Central memory CD8-positive, alpha-beta T cell (primary cell): Measurements from ENCODE around the gene KCNMB3.
"Not testable (repeated sequence)": the region's sequence is repeated elsewhere in the genome, so short reads cannot be mapped to it uniquely, and the experiment has no call there.

ENCODE experiments used
- ATAC-seq: fragments of 150-1000 bp; cut with Tn5 transposase; replicated peaks from 2 replicates; pipeline ENCODE4 v1.10.0; 2022; ENCODE audit warnings: mild to moderate bottlenecking, moderate FRiP score, moderate number of reproducible peaks; ENCODE audit not compliant: poor library complexity, severe bottlenecking; ENCODE audit errors: extremely low read depth
- DNase-seq, 2 donors: peaks; one replicate each; pipeline ENCODE4 v3.0.0; 2021; ENCODE audit warnings: low spot score in 2 of 2
- H3K27ac Mint-ChIP-seq: one replicate; pipeline ENCODE4 v1.8.0; 2022; ENCODE audit warnings: low read depth, mild to moderate bottlenecking, moderate library complexity, mixed read lengths
- H3K27me3 Mint-ChIP-seq: one replicate; pipeline ENCODE4 v1.8.0; 2022; ENCODE audit warnings: mixed read lengths
- H3K36me3 Mint-ChIP-seq: one replicate; pipeline ENCODE4 v1.8.0; 2022; ENCODE audit warnings: mild to moderate bottlenecking, moderate library complexity, mixed read lengths; ENCODE audit not compliant: insufficient read depth
- H3K4me1 Mint-ChIP-seq: one replicate; pipeline ENCODE4 v1.8.0; 2022; ENCODE audit warnings: mixed read lengths
- H3K4me3 Mint-ChIP-seq: one replicate; pipeline ENCODE4 v1.8.0; 2022; ENCODE audit warnings: mild to moderate bottlenecking, moderate library complexity, mixed read lengths
- H3K9me3 Mint-ChIP-seq: one replicate; pipeline ENCODE4 v1.8.0; 2022; ENCODE audit warnings: mixed read lengths

KCNMB3 gene

GRCh38 chr3:179259959-179260756 lies 9.2 kb upstream of the KCNMB3 start:
- peaks cover 16% of the 10 kb centered on the region for H3K4me1 Mint-ChIP-seq
- H3K9me3 Mint-ChIP-seq = peaks cover 10% of the 10 kb centered on the region
- DNase-seq, H3K27me3 Mint-ChIP-seq, ATAC-seq, H3K27ac Mint-ChIP-seq, H3K36me3 Mint-ChIP-seq: not testable (repeated sequence)
- peak overlapping the region; percentile 63 for H3K4me3 Mint-ChIP-seq

- no peak overlapping the region for H3K4me3 Mint-ChIP-seq
- H3K27ac Mint-ChIP-seq = no peak overlapping the region
Observed at GRCh38 chr3:179258820-179259219, 7.9 kb upstream of the KCNMB3 start.

GRCh38 chr3:179257742-179258141 lies 6.8 kb upstream of the KCNMB3 start:
- not testable (repeated sequence) for ATAC-seq, DNase-seq, H3K27ac Mint-ChIP-seq, H3K4me3 Mint-ChIP-seq, H3K27me3 Mint-ChIP-seq, H3K36me3 Mint-ChIP-seq
- Mint-ChIP-seq H3K9me3 (peaks cover 10% of the 10 kb centered on the region), H3K4me1 (peaks cover 16% of the 10 kb centered on the region)

More at GRCh38 chr3:179258820-179259219, 7.9 kb upstream of the KCNMB3 start:
- Mint-ChIP-seq H3K9me3 (peaks cover 10% of the 10 kb centered on the region), H3K36me3 (peaks cover 2% of the 10 kb centered on the region), H3K27me3 (no peaks in the 10 kb centered on the region), H3K4me1 (peaks cover 16% of the 10 kb centered on the region)
- ATAC-seq (no peak), DNase-seq (no peak)

- Mint-ChIP-seq H3K27me3 (no peaks in the 10 kb centered on the region), H3K4me1 (peaks cover 16% of the 10 kb centered on the region), H3K36me3 (peaks cover 2% of the 10 kb centered on the region)
Observed at GRCh38 chr3:179256813-179257212, 5.9 kb upstream of the KCNMB3 start.

GRCh38 chr3:179247289-179248015 lies 3.5 kb downstream of the KCNMB3 start:
- no peak overlapping the region for H3K4me3 Mint-ChIP-seq
- H3K9me3 Mint-ChIP-seq = no peaks in the 10 kb centered on the region
- no peaks in the 10 kb centered on the region for H3K4me1 Mint-ChIP-seq
- no peaks in the 10 kb centered on the region for H3K27me3 Mint-ChIP-seq
- DNase-seq = no peak
- no peak for ATAC-seq
- H3K27ac Mint-ChIP-seq = no peak overlapping the region
- H3K36me3 Mint-ChIP-seq = no peaks in the 10 kb centered on the region

More at GRCh38 chr3:179256813-179257212, 5.9 kb upstream of the KCNMB3 start:
- DNase-seq (no peak), ATAC-seq (no peak)
- no peak overlapping the region for H3K4me3 Mint-ChIP-seq
- peaks cover 10% of the 10 kb centered on the region for H3K9me3 Mint-ChIP-seq
- H3K27ac Mint-ChIP-seq = no peak overlapping the region

GRCh38 chr3:179244878-179245277 lies 6.0 kb downstream of the KCNMB3 start:
- Mint-ChIP-seq H3K27me3 (no peaks in the 10 kb centered on the region), H3K9me3 (no peaks in the 10 kb centered on the region), H3K4me3 (no peak overlapping the region), H3K4me1 (no peaks in the 10 kb centered on the region), H3K36me3 (no peaks in the 10 kb centered on the region), H3K27ac (no peak overlapping the region)
- ATAC-seq = no peak
- no peak for DNase-seq

GRCh38 chr3:179242859-179243258 lies 8.1 kb downstream of the KCNMB3 start:
- not testable (repeated sequence) for DNase-seq, H3K4me1 Mint-ChIP-seq, H3K9me3 Mint-ChIP-seq, H3K36me3 Mint-ChIP-seq, H3K27ac Mint-ChIP-seq, H3K27me3 Mint-ChIP-seq, ATAC-seq, H3K4me3 Mint-ChIP-seq

- not testable (repeated sequence) for H3K4me1 Mint-ChIP-seq, H3K27me3 Mint-ChIP-seq, H3K9me3 Mint-ChIP-seq, ATAC-seq, H3K36me3 Mint-ChIP-seq, H3K27ac Mint-ChIP-seq, DNase-seq, H3K4me3 Mint-ChIP-seq
Observed at GRCh38 chr3:179240299-179240698, 10.6 kb downstream of the KCNMB3 start.

- ATAC-seq (no peak), DNase-seq (no peak)
- Mint-ChIP-seq H3K27ac (no peak overlapping the region), H3K4me3 (no peak overlapping the region), H3K9me3 (no peaks in the 10 kb centered on the region), H3K4me1 (no peaks in the 10 kb centered on the region), H3K36me3 (peaks cover 29% of the 10 kb centered on the region), H3K27me3 (no peaks in the 10 kb centered on the region)
Observed at GRCh38 chr3:179236669-179237301, 14.1 kb downstream of the KCNMB3 start.

- DNase-seq (no peak), ATAC-seq (no peak)
- Mint-ChIP-seq H3K27me3 (no peaks in the 10 kb centered on the region), H3K4me3 (no peak overlapping the region), H3K36me3 (peaks cover 43% of the 10 kb centered on the region), H3K27ac (no peak overlapping the region), H3K9me3 (no peaks in the 10 kb centered on the region), H3K4me1 (no peaks in the 10 kb centered on the region)
Observed at GRCh38 chr3:179234199-179234598, 16.7 kb downstream of the KCNMB3 start.

GRCh38 chr3:179233043-179233442 lies 17.9 kb downstream of the KCNMB3 start:
- Mint-ChIP-seq H3K4me3 (no peak overlapping the region), H3K27me3 (no peaks in the 10 kb centered on the region), H3K4me1 (no peaks in the 10 kb centered on the region), H3K27ac (no peak overlapping the region), H3K36me3 (peaks cover 43% of the 10 kb centered on the region), H3K9me3 (no peaks in the 10 kb centered on the region)
- no peak for ATAC-seq
- no peak for DNase-seq

- DNase-seq = no peak
- no peaks in the 10 kb centered on the region for H3K27me3 Mint-ChIP-seq
- H3K36me3 Mint-ChIP-seq = peaks cover 43% of the 10 kb centered on the region
- H3K27ac Mint-ChIP-seq = no peak overlapping the region
- no peaks in the 10 kb centered on the region for H3K4me1 Mint-ChIP-seq
- no peak overlapping the region for H3K4me3 Mint-ChIP-seq
- H3K9me3 Mint-ChIP-seq = no peaks in the 10 kb centered on the region
- no peak for ATAC-seq
Observed at GRCh38 chr3:179229177-179229576, 21.7 kb downstream of the KCNMB3 start.
